Stimulated activated CD4-positive, alpha-beta T cell treated with anti-CD3 and anti-CD28 coated beads, Interleukin-12 subunit alpha, Interleukin-12 subunit beta, amount 100 ng/mL, for 24 hours (primary cell): ENCODE results near the gene MCTP2.
"Not testable (repeated sequence)": the region's sequence is repeated elsewhere in the genome, so short reads cannot be mapped to it uniquely, and the experiment has no call there.

ENCODE experiments used
- DNase-seq, 2 experiments: peaks; one replicate each; pipeline ENCODE4 v3.0.0-alpha.2; 2020; ENCODE audit warnings: low read depth in 2 of 2

MCTP2 gene

GRCh38 chr15:94235041-94235440 lies 3.7 kb downstream of the MCTP2 start:
- DNase-seq: no peak

GRCh38 chr15:94235646-94236045 lies 4.3 kb downstream of the MCTP2 start:
- no peak for DNase-seq

- no peak for DNase-seq
These were observed 5.2 kb downstream of the MCTP2 start for GRCh38 chr15:94236608-94237007.

DNA sequence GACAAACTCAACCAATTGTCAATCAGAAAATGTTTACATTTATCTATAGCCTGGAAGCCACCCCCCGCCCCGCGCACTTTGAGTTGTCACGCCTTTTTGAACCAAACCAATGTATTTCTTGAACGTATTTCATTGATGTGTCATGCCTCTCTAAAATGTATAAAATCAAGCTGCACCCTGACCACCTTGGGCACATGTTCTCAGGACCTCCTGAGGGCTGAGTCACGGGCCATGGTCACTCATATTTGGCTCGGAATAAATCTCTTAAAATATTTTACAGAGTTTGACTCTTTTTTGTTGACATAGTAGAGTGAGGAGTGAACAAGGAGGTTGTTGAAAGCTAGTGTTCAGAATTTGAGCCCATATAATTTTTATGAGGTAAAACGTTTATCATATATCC lies 6.5 kb downstream of the MCTP2 start:
- no peak for DNase-seq

GRCh38 chr15:94238539-94239118 lies 7.3 kb downstream of the MCTP2 start:
- DNase-seq: no peak

- DNase-seq: no peak
These were observed 8.1 kb downstream of the MCTP2 start for GRCh38 chr15:94239474-94239873.

- DNase-seq: no peak
These were observed 9.1 kb downstream of the MCTP2 start for GRCh38 chr15:94240480-94240879.

DNA sequence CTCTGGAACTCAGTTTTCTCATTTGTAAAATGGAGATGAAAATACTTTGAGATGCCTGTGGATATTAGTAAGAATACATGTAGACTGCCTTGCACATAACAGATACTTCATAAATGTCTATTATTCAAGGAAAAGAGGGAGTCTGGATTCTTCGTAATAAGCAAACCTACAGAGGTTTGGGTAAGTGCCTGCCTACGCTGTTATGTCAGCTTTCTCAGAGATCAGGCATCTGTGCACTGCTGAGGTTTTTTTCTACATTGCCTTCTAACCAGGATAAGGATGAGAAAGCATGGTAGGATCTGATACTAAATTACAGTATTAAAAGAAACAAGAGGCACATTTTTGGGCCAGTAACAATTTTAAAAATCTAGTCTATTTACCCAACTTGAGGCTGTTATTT lies 10.9 kb downstream of the MCTP2 start:
- no peak for DNase-seq

DNA sequence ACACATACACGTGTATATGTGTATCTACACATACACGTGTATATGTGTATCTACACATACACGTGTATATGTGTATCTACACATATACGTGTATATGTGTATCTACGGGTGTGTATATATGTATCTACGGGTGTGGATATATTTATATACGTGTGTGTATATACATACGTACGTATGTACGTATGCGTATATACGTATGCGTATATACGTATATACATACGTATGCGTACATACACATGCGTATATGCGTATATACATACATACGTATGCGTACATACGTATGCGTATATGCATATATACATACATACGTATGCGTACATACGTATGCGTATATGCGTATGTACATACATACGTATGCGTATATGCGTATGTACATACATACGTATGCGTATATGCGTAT lies 11.6 kb downstream of the MCTP2 start:
- DNase-seq: not testable (repeated sequence)

- DNase-seq: no peak
These were observed 12.1 kb downstream of the MCTP2 start for GRCh38 chr15:94243418-94243817.

DNA sequence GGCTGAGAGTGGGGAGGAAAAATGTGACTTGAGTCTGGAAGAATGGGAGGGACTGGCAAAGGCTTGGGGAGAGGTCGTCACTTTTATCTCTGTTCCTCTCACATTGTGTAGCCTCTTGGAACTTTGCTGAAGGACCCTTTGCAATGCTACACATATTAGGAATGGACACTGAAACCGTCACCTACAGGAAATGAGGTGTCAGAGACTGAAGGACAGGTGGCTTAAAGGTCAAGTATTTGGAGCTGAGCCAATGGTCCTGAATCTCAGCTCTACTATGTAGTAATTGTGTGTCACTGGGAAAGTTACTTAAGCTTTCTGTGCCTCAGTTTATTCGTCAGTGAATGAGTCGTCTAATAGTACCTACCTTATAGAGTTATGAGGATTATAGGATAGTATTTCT lies 14.7 kb downstream of the MCTP2 start:
- no peak for DNase-seq

GRCh38 chr15:94247789-94248638 lies 16.7 kb downstream of the MCTP2 start:
- no peak for DNase-seq

- DNase-seq: no peak
These were observed 19.4 kb downstream of the MCTP2 start for GRCh38 chr15:94250801-94251200.

- DNase-seq: no peak
These were observed 20.9 kb downstream of the MCTP2 start for GRCh38 chr15:94252223-94252766.

- no peak for DNase-seq
These were observed 21.6 kb downstream of the MCTP2 start for GRCh38 chr15:94252906-94253491.

DNA sequence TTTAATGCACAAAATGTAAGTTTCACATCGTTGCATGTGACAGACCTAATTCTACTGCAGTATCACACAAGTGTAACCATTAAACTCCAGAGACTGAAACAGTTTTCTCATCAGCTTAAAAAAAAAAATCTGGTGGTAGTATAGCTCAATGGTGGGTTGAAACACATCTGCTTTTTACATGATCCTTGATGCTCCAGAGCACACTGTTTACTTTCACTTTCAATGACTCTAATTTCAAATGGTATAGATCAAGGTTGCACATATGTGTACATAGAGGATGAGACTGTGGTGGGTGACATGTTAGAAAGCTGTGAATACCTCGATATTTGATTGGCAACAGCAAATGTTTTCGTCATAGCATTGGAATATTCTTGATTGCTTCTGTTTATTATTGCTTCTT lies 22.4 kb downstream of the MCTP2 start:
- DNase-seq: no peak

- no peak for DNase-seq
These were observed 24.2 kb downstream of the MCTP2 start for GRCh38 chr15:94255540-94255939.

DNA sequence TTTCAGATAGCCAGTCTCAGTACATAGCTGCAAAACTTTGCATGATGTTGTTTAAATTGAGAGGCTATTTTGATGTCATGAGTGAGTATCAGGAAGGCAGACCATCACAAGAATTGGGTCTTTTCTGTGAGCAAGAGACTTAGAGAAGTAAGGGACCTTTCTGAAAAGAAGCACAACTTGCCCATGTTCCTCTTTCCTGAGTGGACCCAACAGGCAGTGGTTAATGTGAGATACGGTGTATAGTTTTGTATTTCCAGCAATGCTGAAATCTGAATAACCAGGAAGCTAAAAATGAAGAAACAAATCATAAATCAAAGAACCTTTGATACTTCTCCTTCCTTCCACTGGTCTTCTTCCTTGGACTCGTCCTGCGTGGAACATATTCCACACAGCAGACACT lies 25.1 kb downstream of the MCTP2 start:
- DNase-seq: no peak

DNA sequence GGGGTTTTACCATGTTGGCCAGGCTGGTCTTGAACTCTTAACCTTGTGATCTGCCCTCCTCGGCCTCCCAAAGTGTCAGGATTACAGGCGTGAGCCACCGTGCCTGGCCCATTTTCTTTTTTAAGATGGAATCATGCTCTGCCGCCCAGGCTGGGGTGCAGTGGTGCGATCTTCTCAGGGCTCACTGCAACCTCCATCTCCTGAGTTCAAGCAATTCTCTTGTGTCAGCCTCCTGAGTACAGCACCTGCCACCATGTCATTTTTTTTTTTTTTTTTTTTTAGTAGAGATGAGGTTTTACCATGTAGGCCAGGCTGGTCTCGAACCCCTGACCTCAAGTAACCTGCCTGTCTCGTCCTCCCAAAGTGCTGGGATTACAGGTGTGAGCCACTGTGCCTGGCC lies 26.4 kb downstream of the MCTP2 start:
- not testable (repeated sequence) for DNase-seq

GRCh38 chr15:94258246-94258645 lies 26.9 kb downstream of the MCTP2 start:
- no peak for DNase-seq

- no peak for DNase-seq
These were observed 27.9 kb downstream of the MCTP2 start for GRCh38 chr15:94259121-94259751.

- no peak for DNase-seq
These were observed 28.5 kb downstream of the MCTP2 start for GRCh38 chr15:94259863-94260262.
